KG1 (cell line): ENCODE measurements around the gene AKNA.

Source experiments
- DNase-seq: peaks from one replicate; lab custom pipeline; 2025; lab: John Stamatoyannopoulos, UW

AKNA gene

GRCh38 chr9:114373960-114374730 lies 13.6 kb downstream of the AKNA start:
- no peak for DNase-seq

GRCh38 chr9:114372921-114373448 lies 14.8 kb downstream of the AKNA start:
- peak; percentile 86 for DNase-seq

GRCh38 chr9:114371973-114372917 lies 15.5 kb downstream of the AKNA start:
- peak; percentile 69 for DNase-seq

- DNase-seq: no peak
These were observed 16.3 kb downstream of the AKNA start for GRCh38 chr9:114371343-114371944.

GRCh38 chr9:114370968-114371320 lies 16.8 kb downstream of the AKNA start:
- DNase-seq: no peak

- no peak for DNase-seq
These were observed 17.4 kb downstream of the AKNA start for GRCh38 chr9:114370251-114370967.

GRCh38 chr9:114369216-114370130 lies 18.3 kb downstream of the AKNA start:
- no peak for DNase-seq

- DNase-seq: no peak
These were observed 19.8 kb downstream of the AKNA start for GRCh38 chr9:114367772-114368569.

- no peak for DNase-seq
These were observed 20.4 kb downstream of the AKNA start for GRCh38 chr9:114367366-114367765.

GRCh38 chr9:114366334-114367128 lies 21.3 kb downstream of the AKNA start:
- no peak for DNase-seq

- DNase-seq: no peak
These were observed 22.6 kb downstream of the AKNA start for GRCh38 chr9:114365194-114365593.

GRCh38 chr9:114364134-114365041 lies 23.4 kb downstream of the AKNA start:
- no peak for DNase-seq

- DNase-seq: no peak
These were observed 24.4 kb downstream of the AKNA start for GRCh38 chr9:114363424-114363823.

GRCh38 chr9:114362394-114362793 lies 25.4 kb downstream of the AKNA start:
- no peak for DNase-seq

- no peak for DNase-seq
These were observed 26.2 kb downstream of the AKNA start for GRCh38 chr9:114361542-114361941.

GRCh38 chr9:114359801-114360200 lies 28.0 kb downstream of the AKNA start:
- no peak for DNase-seq

- DNase-seq: no peak
These were observed 29.9 kb downstream of the AKNA start for GRCh38 chr9:114357911-114358328.

GRCh38 chr9:114357360-114357759 lies 30.4 kb downstream of the AKNA start:
- no peak for DNase-seq
